ENCODE measurements around the gene PCDHA8.

- TF ChIP-seq CTCF (IDR thresholded peaks at IDR 0.05 in 2 of 3, conservative IDR thresholded peaks at IDR 0.05 in 1 of 3; ENCODE audit: control insufficient read depth in 2 of 3, extremely low read depth in 1 of 3, insufficient read depth in 1 of 3, low read depth in 3 of 3, low read length in 3 of 3) = no peak; a peak in 1 of 6 replicates
- TF ChIP-seq EP300 (IDR thresholded peaks at IDR 0.05; ENCODE audit: borderline replicate concordance in 1 of 2, control insufficient read depth in 1 of 2, low read depth in 2 of 2, low read length in 2 of 2) = no peak
- TF ChIP-seq KDM1A (IDR thresholded peaks at IDR 0.05; ENCODE audit: borderline replicate concordance) = no peak
- no peak for TF ChIP-seq PBX3 (IDR thresholded peaks at IDR 0.05; ENCODE audit: insufficient replicate concordance, low read depth, low read length)
Measured at GRCh38 chr5:140794595-140795258, 46.3 kb upstream of the PCDHA8 start, which contains the start of gene PCDHA2.
